Tibial nerve (tissue), 4 donors: ENCODE data around the gene PCSK1. TPM values are rescaled to one million over a fixed set of nuclear protein-coding genes. Genes with fewer than 3 reads are reported as not detected.
"Not testable (repeated sequence)": the region's sequence is repeated elsewhere in the genome, so short reads cannot be mapped to it uniquely, and the experiment has no call there.

ENCODE experiments used
- DNase-seq, 2 donors: peaks; one replicate each; pipeline ENCODE4 v3.0.0-alpha.2; 2019; ENCODE audit warnings: low spot score in 2 of 2
- H3K27ac ChIP-seq, 4 donors: fragments of 200-600 bp; sonication (generic) in 3 of 4; one replicate each; pipeline ENCODE4 v1.5.1; 2017 to 2019; ENCODE audit warnings: mild to moderate bottlenecking in 1 of 4
- H3K27me3 ChIP-seq, 2 donors: fragments of 200-600 bp; sonication (generic) in 1 of 2; one replicate each; pipeline versions ENCODE4 v1.5.1 to v1.6.0; 2017 to 2019
- H3K36me3 ChIP-seq, 3 donors: fragments of 200-600 bp; sonication (generic); one replicate each; pipeline ENCODE4 v1.5.1; 2018 to 2019
- H3K4me1 ChIP-seq, 4 donors: fragments of 200-600 bp; sonication (generic) in 3 of 4; one replicate each; pipeline ENCODE4 v1.5.1; 2017 to 2019
- H3K4me3 ChIP-seq, 4 donors: fragments of 200-600 bp; sonication (generic) in 3 of 4; one replicate each; pipeline ENCODE4 v1.5.1; 2017 to 2019; ENCODE audit warnings: mild to moderate bottlenecking in 1 of 4, moderate library complexity in 1 of 4
- H3K9me3 ChIP-seq, 4 donors: fragments of 200-600 bp; sonication (generic) in 3 of 4; one replicate each; pipeline ENCODE4 v1.5.1; 2017 to 2019
- CTCF ChIP-seq, 5 experiments: fragments of 200-600 bp in 3 of 5; fragments of 450-650 bp in 2 of 5; sonication (generic) in 3 of 5; IDR thresholded peaks; one replicate each; pipeline ENCODE4 v1.5.1; 2016 to 2019; ENCODE audit warnings: antibody characterized with exemption in 5 of 5, mild to moderate bottlenecking in 3 of 5, moderate library complexity in 2 of 5
- EP300 ChIP-seq, 2 donors: sonication (generic); formaldehyde crosslinking; IDR thresholded peaks; one replicate each; pipeline ENCODE4 v1.6.1; 2017; ENCODE audit warnings: antibody characterized with exemption in 2 of 2, mild to moderate bottlenecking in 1 of 2
- POLR2A ChIP-seq, 2 donors: fragments of 450-650 bp; IDR thresholded peaks; one replicate each; pipeline ENCODE4 v1.6.1; 2017; ENCODE audit warnings: antibody characterized with exemption in 2 of 2, mild to moderate bottlenecking in 2 of 2, moderate library complexity in 2 of 2
- WGBS, 2 donors: methylation state at CpG; one replicate each; pipeline ENCODE4 v1.1.5; 2018; 5-methylcytosine and 5-hydroxymethylcytosine counted together
- total RNA-seq, 4 donors: library from RNA; depleted of rRNA; stranded (reverse); fragments of >200 nt; gene quantifications; one replicate each; pipeline ENCODE4 v1.1.0, GENCODE V29; 2016

The PCSK1 gene
- total RNA-seq, 4 donors from 2014 or later, result 0.22 to 8.1 (median 0.70) TPM

- Histone ChIP-seq H3K27me3 (no peaks in the 10 kb centered on the region), H3K27ac (no peak overlapping the region), H3K9me3 (no peaks in the 10 kb centered on the region), H3K4me3 (no peak overlapping the region), H3K36me3 (no peaks in the 10 kb centered on the region), H3K4me1 (no peaks in the 10 kb centered on the region)
- TF ChIP-seq CTCF (IDR thresholded peaks at IDR 0.05), result no peak
- no peak for TF ChIP-seq POLR2A (IDR thresholded peaks at IDR 0.05)
- no peak for TF ChIP-seq EP300 (IDR thresholded peaks at IDR 0.05)
- WGBS, 2 donors, result 58 to 63% methylated on average over 2 of the region's 2 CpGs
- DNase-seq, result no peak
Measured at GRCh38 chr5:96370976-96371375, 62.1 kb downstream of the PCSK1 start.

- not testable (repeated sequence) for H3K36me3 ChIP-seq, H3K4me1 ChIP-seq, H3K9me3 ChIP-seq, H3K27ac ChIP-seq, DNase-seq, H3K27me3 ChIP-seq, H3K4me3 ChIP-seq
- 88 to 100% methylated on average over 4 to 7 of the region's 8 CpGs for WGBS, 2 donors
Measured at GRCh38 chr5:96367337-96367736, 65.7 kb downstream of the PCSK1 start.

- H3K9me3 ChIP-seq, result peaks cover 0 to 10% (median 0%) of the 10 kb centered on the region in 4 donors
Measured at GRCh38 chr5:96354237-96354636, 78.8 kb downstream of the PCSK1 start.

GRCh38 chr5:96353220-96353619 lies 79.8 kb downstream of the PCSK1 start:
- H3K36me3 ChIP-seq, result no peaks in the 10 kb centered on the region
- no peak for DNase-seq
- no peaks in the 10 kb centered on the region for H3K4me1 ChIP-seq
- 70 to 88% methylated on average over 1 of the region's 1 CpG for WGBS, 2 donors
- no peak overlapping the region for H3K27ac ChIP-seq
- peaks cover 0 to 10% (median 0%) of the 10 kb centered on the region in 4 donors for H3K9me3 ChIP-seq
- H3K4me3 ChIP-seq, result no peak overlapping the region
- no peak for TF ChIP-seq EP300 (IDR thresholded peaks at IDR 0.05)
- no peak for TF ChIP-seq CTCF (IDR thresholded peaks at IDR 0.05)
- TF ChIP-seq POLR2A (IDR thresholded peaks at IDR 0.05), result no peak
- H3K27me3 ChIP-seq, result no peaks in the 10 kb centered on the region

More at GRCh38 chr5:96354237-96354636, 78.8 kb downstream of the PCSK1 start:
- Histone ChIP-seq H3K27me3 (no peaks in the 10 kb centered on the region), H3K4me1 (no peaks in the 10 kb centered on the region), H3K36me3 (no peaks in the 10 kb centered on the region), H3K27ac (no peak overlapping the region), H3K4me3 (no peak overlapping the region)
- TF ChIP-seq POLR2A (IDR thresholded peaks at IDR 0.05) (no peak), CTCF (IDR thresholded peaks at IDR 0.05) (no peak), EP300 (IDR thresholded peaks at IDR 0.05) (no peak)
- 93 to 96% methylated on average over 2 of the region's 2 CpGs for WGBS, 2 donors
- no peak for DNase-seq

GRCh38 chr5:96350678-96351077 lies 82.4 kb downstream of the PCSK1 start:
- no peaks in the 10 kb centered on the region for H3K27me3 ChIP-seq
- H3K9me3 ChIP-seq, result no peaks in the 10 kb centered on the region
- no peak for DNase-seq
- H3K4me3 ChIP-seq, result no peak overlapping the region
- no peak overlapping the region for H3K27ac ChIP-seq
- TF ChIP-seq CTCF (IDR thresholded peaks at IDR 0.05) (no peak), EP300 (IDR thresholded peaks at IDR 0.05) (peak in 1 of 2 donors; percentile 78)
- WGBS, 2 donors, result 44 to 45% methylated on average over 2 of the region's 2 CpGs
- H3K36me3 ChIP-seq, result no peaks in the 10 kb centered on the region
- no peaks in the 10 kb centered on the region for H3K4me1 ChIP-seq

- 70 to 76% methylated on average over 1 of the region's 1 CpG for WGBS, 2 donors
- Histone ChIP-seq H3K36me3 (no peaks in the 10 kb centered on the region), H3K4me3 (no peak overlapping the region), H3K27ac (no peak overlapping the region), H3K9me3 (no peaks in the 10 kb centered on the region), H3K27me3 (no peaks in the 10 kb centered on the region), H3K4me1 (no peaks in the 10 kb centered on the region)
- no peak for TF ChIP-seq POLR2A (IDR thresholded peaks at IDR 0.05)
- TF ChIP-seq EP300 (IDR thresholded peaks at IDR 0.05), result no peak
- no peak for TF ChIP-seq CTCF (IDR thresholded peaks at IDR 0.05)
- no peak for DNase-seq
Measured at GRCh38 chr5:96348536-96348935, 84.5 kb downstream of the PCSK1 start.
